GM19455 (cell line): ENCODE results near the gene CAMK2B.
"Not testable (repeated sequence)": the region's sequence is repeated elsewhere in the genome, so short reads cannot be mapped to it uniquely, and the experiment has no call there.

Experiments
- ATAC-seq: cut with Tn5 transposase; IDR thresholded peaks from one replicate; pipeline ENCODE4 v1.9.1; 2021; ENCODE audit not compliant: unreplicated experiment

The CAMK2B gene

GRCh38 chr7:44218418-44219201 is 106.8 kb downstream of the CAMK2B start:
- no peak for ATAC-seq

GRCh38 chr7:44217852-44218402 is 107.5 kb downstream of the CAMK2B start:
- no peak for ATAC-seq

- ATAC-seq = no peak
These were observed 108.1 kb downstream of the CAMK2B start for GRCh38 chr7:44217223-44217714.

GRCh38 chr7:44216521-44217222 is 108.7 kb downstream of the CAMK2B start:
- no peak for ATAC-seq

- ATAC-seq = no peak
These were observed 109.4 kb downstream of the CAMK2B start for GRCh38 chr7:44216019-44216418.

- no peak for ATAC-seq
These were observed 109.9 kb downstream of the CAMK2B start for GRCh38 chr7:44215531-44215930.

- no peak for ATAC-seq
These were observed 111.5 kb downstream of the CAMK2B start for GRCh38 chr7:44213877-44214388.

- ATAC-seq = no peak
These were observed 112.1 kb downstream of the CAMK2B start for GRCh38 chr7:44213206-44213876.

GRCh38 chr7:44212581-44213184 is 112.7 kb downstream of the CAMK2B start:
- no peak for ATAC-seq

- no peak for ATAC-seq
These were observed 113.4 kb downstream of the CAMK2B start for GRCh38 chr7:44212018-44212417.

- ATAC-seq = no peak
These were observed 114.2 kb downstream of the CAMK2B start for GRCh38 chr7:44211126-44211675.

GRCh38 chr7:44210107-44210506 is 115.3 kb downstream of the CAMK2B start:
- no peak for ATAC-seq

- ATAC-seq = no peak
These were observed 117.3 kb downstream of the CAMK2B start for GRCh38 chr7:44208085-44208484.

- ATAC-seq = no peak
These were observed 119.4 kb downstream of the CAMK2B start for GRCh38 chr7:44206008-44206407.

- no peak for ATAC-seq
These were observed 123.6 kb downstream of the CAMK2B start for GRCh38 chr7:44201813-44202212.

- peak; percentile 98 for ATAC-seq
These were observed 124.5 kb downstream of the CAMK2B start, which contains the start of gene YKT6 for GRCh38 chr7:44200699-44201461. TSS of gene YKT6 (plus strand) at chr7:44200978. CDS start at chr7:44201136, 158 bp downstream.

- ATAC-seq = not testable (repeated sequence)
These were observed 125.2 kb downstream of the CAMK2B start for GRCh38 chr7:44200163-44200562.

- ATAC-seq = no peak
These were observed 127.9 kb downstream of the CAMK2B start for GRCh38 chr7:44197474-44197873.

GRCh38 chr7:44196450-44196872 is 128.9 kb downstream of the CAMK2B start:
- ATAC-seq = no peak
